ENCODE data around the gene CRYAA.
"Not testable (repeated sequence)": the region's sequence is repeated elsewhere in the genome, so short reads cannot be mapped to it uniquely, and the experiment has no call there.

GRCh38 chr21:43159279-43160175 is 9.3 kb upstream of the CRYAA start:
- TF ChIP-seq MAX (CRISPR knock-in tag; IDR thresholded peaks at IDR 0.05); CREB1 (CRISPR knock-in tag; IDR thresholded peaks at IDR 0.05); STAT6 (CRISPR knock-in tag; conservative IDR thresholded peaks at IDR 0.05; ENCODE audit: low read depth); USF1 (CRISPR knock-in tag; IDR thresholded peaks at IDR 0.05); NR1H2 (CRISPR knock-in tag; IDR thresholded peaks at IDR 0.05); NFE2L1 (CRISPR knock-in tag; IDR thresholded peaks at IDR 0.05); CREM (CRISPR knock-in tag; IDR thresholded peaks at IDR 0.05); MXD4 (CRISPR knock-in tag; IDR thresholded peaks at IDR 0.05; ENCODE audit: borderline replicate concordance); ELF4 (CRISPR knock-in tag; IDR thresholded peaks at IDR 0.05; ENCODE audit: low read depth); USF2 (CRISPR knock-in tag; IDR thresholded peaks at IDR 0.05); E2F4 (CRISPR knock-in tag; IDR thresholded peaks at IDR 0.05; ENCODE audit: borderline replicate concordance, low read depth): not testable (repeated sequence)
- TF ChIP-seq, protein P1, sequence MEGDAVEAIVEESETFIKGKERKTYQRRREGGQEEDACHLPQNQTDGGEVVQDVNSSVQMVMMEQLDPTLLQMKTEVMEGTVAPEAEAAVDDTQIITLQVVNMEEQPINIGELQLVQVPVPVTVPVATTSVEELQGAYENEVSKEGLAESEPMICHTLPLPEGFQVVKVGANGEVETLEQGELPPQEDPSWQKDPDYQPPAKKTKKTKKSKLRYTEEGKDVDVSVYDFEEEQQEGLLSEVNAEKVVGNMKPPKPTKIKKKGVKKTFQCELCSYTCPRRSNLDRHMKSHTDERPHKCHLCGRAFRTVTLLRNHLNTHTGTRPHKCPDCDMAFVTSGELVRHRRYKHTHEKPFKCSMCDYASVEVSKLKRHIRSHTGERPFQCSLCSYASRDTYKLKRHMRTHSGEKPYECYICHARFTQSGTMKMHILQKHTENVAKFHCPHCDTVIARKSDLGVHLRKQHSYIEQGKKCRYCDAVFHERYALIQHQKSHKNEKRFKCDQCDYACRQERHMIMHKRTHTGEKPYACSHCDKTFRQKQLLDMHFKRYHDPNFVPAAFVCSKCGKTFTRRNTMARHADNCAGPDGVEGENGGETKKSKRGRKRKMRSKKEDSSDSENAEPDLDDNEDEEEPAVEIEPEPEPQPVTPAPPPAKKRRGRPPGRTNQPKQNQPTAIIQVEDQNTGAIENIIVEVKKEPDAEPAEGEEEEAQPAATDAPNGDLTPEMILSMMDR (IDR thresholded peaks at IDR 0.05) = not testable (repeated sequence)
- TF ChIP-seq, protein P2, sequence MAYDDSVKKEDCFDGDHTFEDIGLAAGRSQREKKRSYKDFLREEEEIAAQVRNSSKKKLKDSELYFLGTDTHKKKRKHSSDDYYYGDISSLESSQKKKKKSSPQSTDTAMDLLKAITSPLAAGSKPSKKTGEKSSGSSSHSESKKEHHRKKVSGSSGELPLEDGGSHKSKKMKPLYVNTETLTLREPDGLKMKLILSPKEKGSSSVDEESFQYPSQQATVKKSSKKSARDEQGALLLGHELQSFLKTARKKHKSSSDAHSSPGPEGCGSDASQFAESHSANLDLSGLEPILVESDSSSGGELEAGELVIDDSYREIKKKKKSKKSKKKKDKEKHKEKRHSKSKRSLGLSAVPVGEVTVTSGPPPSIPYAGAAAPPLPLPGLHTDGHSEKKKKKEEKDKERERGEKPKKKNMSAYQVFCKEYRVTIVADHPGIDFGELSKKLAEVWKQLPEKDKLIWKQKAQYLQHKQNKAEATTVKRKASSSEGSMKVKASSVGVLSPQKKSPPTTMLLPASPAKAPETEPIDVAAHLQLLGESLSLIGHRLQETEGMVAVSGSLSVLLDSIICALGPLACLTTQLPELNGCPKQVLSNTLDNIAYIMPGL (CRISPR knock-in tag; IDR thresholded peaks at IDR 0.05) = not testable (repeated sequence)

Data from WTC11 (cell line).